Measurements from ENCODE around the gene PCYT1B. TPM values are rescaled to one million over a fixed set of nuclear protein-coding genes. Genes with fewer than 3 reads are reported as not detected.

Gene PCYT1B
- total RNA-seq, 2 donors from 2014 or later = 11.3 to 16.0 TPM

GRCh38 chrX:24513416-24513815 lies 133.7 kb downstream of the PCYT1B start:
- no peak overlapping the region for H3K4me3 Mint-ChIP-seq
- TF ChIP-seq CTCF (conservative IDR thresholded peaks at IDR 0.05) = no peak
- no peaks in the 10 kb centered on the region for H3K27me3 ChIP-seq (ENCODE audit: control insufficient read depth, insufficient read depth, low read length, poor library complexity, severe bottlenecking)
- H3K36me3 ChIP-seq (ENCODE audit: control insufficient read depth, insufficient read depth, low read length) = no peaks in the 10 kb centered on the region
- H3K9ac ChIP-seq (ENCODE audit: extremely low read depth, low read length, poor library complexity, severe bottlenecking) = no peak overlapping the region
- no peak overlapping the region for H3K4me3 ChIP-seq (ENCODE audit: low read length)
- H3K4me1 Mint-ChIP-seq = no peaks in the 10 kb centered on the region
- peaks cover 5% of the 10 kb centered on the region for H3K36me3 Mint-ChIP-seq (ENCODE audit: low read depth)
- H3K9me3 ChIP-seq (ENCODE audit: control insufficient read depth, low read length) = no peaks in the 10 kb centered on the region
- H3K9me3 Mint-ChIP-seq = no peaks in the 10 kb centered on the region
- no peak overlapping the region for H3K27ac Mint-ChIP-seq
- H3K4me1 ChIP-seq (ENCODE audit: control insufficient read depth, insufficient read depth, low read length) = no peaks in the 10 kb centered on the region
- WGBS, 2 experiments (ENCODE audit: insufficient coverage in 1 of 2, insufficient read length in 1 of 2) = 93 to 94% methylated on average over 3 to 5 of the region's 5 CpGs
- DNase-seq = no peak
- H3K27me3 Mint-ChIP-seq (ENCODE audit: insufficient read depth) = no peaks in the 10 kb centered on the region
- no peak overlapping the region for H3K27ac ChIP-seq (ENCODE audit: low read depth, low read length)

GRCh38 chrX:24508375-24508774 lies 138.8 kb downstream of the PCYT1B start:
- H3K36me3 Mint-ChIP-seq (ENCODE audit: low read depth) = peaks cover 10% of the 10 kb centered on the region
- Histone ChIP-seq H3K36me3 (ENCODE audit: control insufficient read depth, insufficient read depth, low read length) (no peaks in the 10 kb centered on the region), H3K27ac (ENCODE audit: low read depth, low read length) (no peak overlapping the region), H3K9ac (ENCODE audit: extremely low read depth, low read length, poor library complexity, severe bottlenecking) (no peak overlapping the region), H3K4me1 (ENCODE audit: control insufficient read depth, insufficient read depth, low read length) (no peaks in the 10 kb centered on the region), H3K27me3 (ENCODE audit: control insufficient read depth, insufficient read depth, low read length, poor library complexity, severe bottlenecking) (no peaks in the 10 kb centered on the region), H3K9me3 (ENCODE audit: control insufficient read depth, low read length) (no peaks in the 10 kb centered on the region), H3K4me3 (ENCODE audit: low read length) (no peak overlapping the region)
- 94% methylated on average over 5 of the region's 8 CpGs; no CpG with 5 or more reads in 1 of the 2 experiments for WGBS, 2 experiments (ENCODE audit: insufficient coverage in 1 of 2, insufficient read length in 1 of 2)
- H3K9me3 Mint-ChIP-seq = no peaks in the 10 kb centered on the region
- no peak overlapping the region for H3K27ac Mint-ChIP-seq
- no peaks in the 10 kb centered on the region for H3K27me3 Mint-ChIP-seq (ENCODE audit: insufficient read depth)
- H3K4me3 Mint-ChIP-seq = no peak overlapping the region
- peaks cover 4% of the 10 kb centered on the region for H3K4me1 Mint-ChIP-seq
- no peak for TF ChIP-seq CTCF (conservative IDR thresholded peaks at IDR 0.05)
- no peak for DNase-seq

Other genes with a start within 250 kb of the PCYT1B start
- gene PDK3, start 182.1 kb downstream of the PCYT1B start, total RNA-seq = 10 to 100 TPM; 14.9 to 21.9 TPM
- gene POLA1, start 46.6 kb upstream of the PCYT1B start, total RNA-seq = 10 to 100 TPM; 24.4 to 53.6 TPM

Data from endodermal cell (in vitro differentiated cells).